HL-60/S4 treated with retinoic acid at 250 ng/mL for 4 days and 3 days (cell line): ENCODE results near the gene ACSS1.

Experiments
- in situ Hi-C: fragments of 300-500 bp; cut with MboI; formaldehyde crosslinking; loops from 2 replicates; pipeline ENCODE4 v1.7.0; 2022; ENCODE audit warnings: low sequenced_read_pairs

Gene ACSS1

DNA sequence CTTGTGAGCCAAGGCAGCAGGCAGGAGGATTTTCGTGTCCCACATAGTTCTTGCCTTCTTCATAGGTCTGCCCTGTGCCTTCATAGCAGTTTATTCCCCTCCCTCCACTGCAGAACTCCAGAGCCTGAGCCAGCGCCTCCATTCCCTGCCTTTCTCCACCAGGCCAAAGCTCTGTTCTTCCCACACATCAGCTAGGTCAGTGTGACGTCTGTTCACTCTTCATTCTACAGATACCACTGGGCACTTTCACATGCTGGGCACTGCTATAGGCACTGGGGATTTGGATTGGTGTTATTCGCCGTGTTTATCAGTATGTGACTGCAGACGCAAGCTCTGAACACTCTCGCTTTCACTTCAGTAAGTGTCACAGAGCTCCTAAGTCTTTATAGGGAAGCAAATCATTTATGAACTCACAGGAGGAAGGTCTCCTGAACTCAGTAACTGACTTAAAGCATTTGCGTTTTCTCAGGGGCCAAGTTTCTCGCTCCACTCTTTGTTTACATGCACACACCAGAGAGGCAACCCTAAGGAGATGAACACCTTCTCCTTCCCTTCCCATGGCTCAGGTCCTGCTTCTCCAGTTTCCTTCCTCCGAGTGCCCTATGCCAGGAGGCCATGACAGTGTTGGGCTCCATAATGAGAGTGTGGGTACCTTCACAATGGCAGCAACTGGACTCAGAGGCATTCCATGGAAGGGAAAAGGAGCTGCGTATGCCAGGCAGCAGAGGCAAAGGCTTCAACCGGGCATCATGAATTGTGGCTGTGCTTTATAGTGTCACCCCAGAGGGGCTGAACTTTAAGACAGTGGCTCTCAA is 59.1 kb downstream of the ACSS1 start:
- in situ Hi-C loops, result loop anchor here (10.0 kb wide), 2 partner anchors 176 to 406 kb away; partner anchors contain the start of gene GINS1

GRCh38 chr20:24998121-24998520 is 59.8 kb downstream of the ACSS1 start:
- in situ Hi-C loops, result loop anchor here (10.0 kb wide), 2 partner anchors 177 to 407 kb away; partner anchors contain the start of gene GINS1

DNA sequence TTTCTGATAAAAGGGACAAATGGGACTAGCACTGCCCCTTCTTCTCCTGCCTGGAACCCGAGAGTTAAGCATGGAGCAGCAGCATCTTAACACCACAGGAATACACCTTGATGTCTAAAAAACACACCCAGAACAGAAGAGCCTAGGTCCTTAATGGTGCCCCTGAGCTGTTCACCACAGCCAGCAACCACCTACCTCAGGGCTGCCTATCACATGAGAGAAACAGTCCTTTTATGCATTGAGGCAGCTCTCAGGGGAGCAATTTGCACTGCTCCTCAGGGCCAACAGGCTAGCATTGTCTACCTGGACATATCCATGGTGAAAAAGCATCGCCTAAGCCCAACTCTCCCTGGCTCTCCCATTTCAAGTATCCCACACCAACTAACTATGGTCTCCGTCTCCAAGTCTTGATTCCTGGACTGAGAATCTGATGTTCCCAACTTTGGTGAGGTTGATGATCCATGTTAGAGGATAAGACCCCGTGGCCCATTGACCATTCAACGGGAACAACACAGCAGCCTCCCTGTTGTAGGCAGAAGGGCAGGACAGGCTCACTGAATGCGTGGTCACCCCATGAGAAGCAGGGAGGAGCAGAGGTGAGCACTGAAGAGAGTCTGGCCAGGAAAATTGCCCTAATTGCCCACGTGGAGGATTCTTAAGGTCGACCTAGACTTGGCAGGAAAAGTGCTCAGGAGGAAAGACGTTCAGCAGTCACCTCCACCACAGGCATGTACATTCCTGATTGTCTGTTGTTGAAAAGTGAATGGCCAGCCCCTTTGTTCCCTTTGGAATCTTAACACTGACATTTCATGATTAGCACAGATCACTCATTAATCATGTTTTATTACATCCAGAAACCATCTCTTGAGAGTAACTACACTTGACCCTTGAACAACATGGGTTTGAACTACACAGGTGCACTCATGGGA is 61.2 kb downstream of the ACSS1 start:
- in situ Hi-C loops, result loop anchor here (10.0 kb wide), 2 partner anchors 178 to 408 kb away; partner anchors contain the start of gene GINS1

DNA sequence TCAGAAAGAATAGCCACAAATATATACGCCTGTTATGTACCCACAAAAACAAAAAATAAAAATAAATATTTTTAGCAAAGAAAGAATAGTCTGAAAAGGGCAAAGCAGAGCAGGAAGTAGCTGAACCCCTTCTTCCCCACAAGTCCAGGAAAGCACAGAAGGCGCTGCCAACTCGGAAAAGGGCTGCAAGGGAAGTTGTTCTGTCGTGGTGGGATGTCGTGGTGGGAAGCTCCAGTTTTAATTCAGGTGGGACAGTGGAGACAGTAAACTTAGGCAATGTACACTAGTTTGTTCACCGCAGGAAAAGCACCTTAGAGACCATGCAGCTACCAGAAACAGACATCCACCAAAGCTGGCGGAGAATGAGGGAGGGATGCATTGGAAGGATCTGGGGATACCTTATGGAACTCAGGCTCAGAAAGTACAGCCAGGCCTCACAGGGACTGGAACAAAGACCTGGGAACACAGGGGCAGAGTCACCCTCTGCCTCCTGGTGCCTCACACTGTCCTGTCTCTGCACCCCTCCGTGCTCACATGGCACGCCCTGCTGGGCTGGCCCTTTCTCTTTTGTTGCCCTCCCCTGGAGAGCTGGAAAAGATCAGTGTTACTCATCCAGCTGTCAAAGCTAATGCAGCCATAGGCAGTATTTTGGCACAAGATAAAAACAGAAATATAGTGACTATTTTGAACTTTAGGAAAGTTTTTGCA is 62.0 kb downstream of the ACSS1 start:
- in situ Hi-C loops, result loop anchor here (10.0 kb wide), 2 partner anchors 179 to 409 kb away; partner anchors contain the start of gene GINS1

GRCh38 chr20:24994470-24995368 is 63.2 kb downstream of the ACSS1 start:
- in situ Hi-C loops, result loop anchor here (10.0 kb wide), 2 partner anchors 180 to 410 kb away; partner anchors contain the start of gene GINS1

DNA sequence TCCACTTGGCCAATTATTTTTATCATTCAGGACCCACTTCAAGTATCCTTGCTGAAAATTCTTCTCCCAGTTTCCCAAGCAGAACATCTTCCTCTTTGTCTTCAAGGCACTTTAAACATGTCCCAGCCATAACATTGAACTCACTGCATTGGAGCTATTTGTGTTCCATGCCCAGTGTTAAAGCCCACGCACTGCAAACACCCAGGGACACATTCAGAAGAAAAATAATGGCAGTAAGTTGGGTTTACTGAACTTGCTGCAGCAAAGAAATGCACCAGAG is 63.8 kb downstream of the ACSS1 start:
- in situ Hi-C loops, result loop anchor here (10.0 kb wide), 2 partner anchors 181 to 411 kb away; partner anchors contain the start of gene GINS1

- in situ Hi-C loops, result loop anchor here (10.0 kb wide), 2 partner anchors 181 to 411 kb away; partner anchors contain the start of gene GINS1
Measured at GRCh38 chr20:24993337-24994185, 64.4 kb downstream of the ACSS1 start.

GRCh38 chr20:24992487-24993205 is 65.3 kb downstream of the ACSS1 start, which contains the start of gene APMAP:
TSS of gene APMAP (minus strand) at chr20:24992751. CDS start at chr20:24992688, 63 bp downstream.
- in situ Hi-C loops, result loop anchor here (10.0 kb wide), 2 partner anchors 182 to 412 kb away; partner anchors contain the start of gene GINS1

DNA sequence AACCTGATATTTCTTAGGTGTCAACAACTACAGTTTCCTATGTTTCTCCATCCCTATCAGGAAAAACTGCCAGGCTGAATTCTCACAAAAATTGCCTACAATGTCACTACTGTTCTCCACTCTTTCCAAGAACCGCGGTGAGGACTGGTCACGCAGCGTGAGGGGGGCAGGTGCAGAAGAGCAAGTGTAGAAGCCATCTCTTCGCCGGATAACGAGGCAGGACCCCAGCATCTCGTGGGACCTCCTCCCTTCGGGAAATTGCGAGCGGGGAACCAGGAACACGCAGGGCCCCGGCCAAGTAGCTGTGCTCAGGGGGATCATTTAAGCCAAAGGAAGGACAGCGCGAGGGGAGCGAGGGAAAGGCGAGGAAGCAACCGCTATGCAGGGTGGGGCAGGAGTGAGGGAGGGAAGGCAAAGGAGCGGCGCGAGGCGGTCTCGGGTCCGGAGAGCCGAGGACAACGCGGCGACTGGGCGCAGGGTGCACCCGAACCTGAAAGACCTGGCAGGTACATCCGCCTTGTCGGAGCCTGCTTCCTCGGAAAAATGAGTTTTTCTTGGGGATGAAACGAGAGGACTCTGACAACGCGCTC is 65.9 kb downstream of the ACSS1 start:
- in situ Hi-C loops, result loop anchor here (10.0 kb wide), 2 partner anchors 183 to 413 kb away; partner anchors contain the start of gene GINS1

GRCh38 chr20:24990810-24991252 is 67.1 kb downstream of the ACSS1 start:
- in situ Hi-C loops, result loop anchor here (10.0 kb wide), 2 partner anchors 184 to 414 kb away; partner anchors contain the start of gene GINS1

GRCh38 chr20:24989162-24989561 is 68.8 kb downstream of the ACSS1 start:
- in situ Hi-C loops, result no loop called here

GRCh38 chr20:24987873-24988835 is 69.8 kb downstream of the ACSS1 start:
- in situ Hi-C loops, result no loop called here

DNA sequence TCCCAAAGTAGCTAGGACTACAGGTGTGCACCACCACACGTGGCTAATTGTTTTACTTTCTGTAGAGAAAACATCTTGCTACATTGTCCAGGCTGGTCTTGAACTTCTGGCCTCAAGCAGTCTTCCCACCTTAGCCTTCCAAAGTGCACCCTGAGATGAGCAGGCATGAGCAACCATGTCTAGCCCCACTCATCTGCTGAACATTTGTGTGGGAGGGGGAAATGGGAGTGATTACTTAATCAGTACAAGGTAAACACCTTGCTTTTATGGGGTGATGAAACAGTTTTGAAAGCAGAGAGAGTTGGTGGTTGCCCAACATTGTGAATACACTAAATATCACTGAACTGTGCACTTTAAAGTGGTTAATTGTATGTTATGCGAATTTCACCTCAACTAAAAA is 70.7 kb downstream of the ACSS1 start:
- in situ Hi-C loops, result no loop called here

- in situ Hi-C loops, result no loop called here
Measured at GRCh38 chr20:24986436-24987015, 71.4 kb downstream of the ACSS1 start.

GRCh38 chr20:24985802-24986201 is 72.1 kb downstream of the ACSS1 start:
- in situ Hi-C loops, result no loop called here
